ENCODE results near the gene ADCY9.
A peak's percentile ranks its signal among the peaks of the same experiment; 100 is the strongest.
"Not testable (repeated sequence)": the region's sequence is repeated elsewhere in the genome, so short reads cannot be mapped to it uniquely, and the experiment has no call there.

The ADCY9 gene

DNA sequence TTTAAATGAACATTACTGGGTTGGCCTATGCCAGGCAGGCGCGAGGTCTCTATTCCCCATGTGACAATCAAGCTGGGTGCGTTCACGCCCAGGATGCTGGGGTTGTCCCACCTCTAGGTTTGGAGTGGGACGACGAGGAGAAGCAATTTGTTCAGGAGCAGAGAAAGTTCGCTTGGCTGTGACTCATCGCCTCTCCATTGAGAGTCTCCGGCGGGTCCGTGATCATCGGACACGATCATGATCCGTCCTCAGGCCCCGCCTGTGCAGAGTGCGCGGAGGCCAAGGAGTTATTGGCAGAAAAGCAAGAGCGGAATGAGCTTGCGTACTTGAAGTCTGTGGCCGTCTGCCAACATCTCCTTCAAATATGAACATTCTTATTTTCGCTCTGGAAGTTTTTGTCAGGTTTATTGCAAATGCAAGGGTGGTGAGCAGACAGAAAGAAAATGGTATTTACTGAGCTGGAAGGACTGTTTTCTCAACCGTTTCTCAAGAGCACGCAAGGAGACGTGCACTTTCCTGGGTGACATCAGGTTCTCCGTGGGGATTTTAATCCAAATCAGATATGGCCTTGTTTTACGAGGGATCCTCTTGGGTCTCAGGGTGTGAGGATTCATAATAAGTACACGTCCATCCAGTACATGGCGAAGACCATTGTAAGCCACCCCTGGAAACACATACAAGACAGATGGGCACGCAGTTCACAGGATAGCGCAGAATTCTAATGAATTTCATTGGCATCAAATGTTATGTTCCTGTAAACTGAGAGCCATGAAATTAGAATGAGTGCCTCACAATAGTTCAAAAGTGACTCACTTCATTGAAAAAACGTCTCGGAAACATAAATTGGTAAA lies 165.7 kb downstream of the ADCY9 start:
- DNase-seq (ENCODE audit: low spot score): no peak

GRCh38 chr16:3949946-3950342 lies 166.3 kb downstream of the ADCY9 start:
- no peak for DNase-seq (ENCODE audit: low spot score)

DNA sequence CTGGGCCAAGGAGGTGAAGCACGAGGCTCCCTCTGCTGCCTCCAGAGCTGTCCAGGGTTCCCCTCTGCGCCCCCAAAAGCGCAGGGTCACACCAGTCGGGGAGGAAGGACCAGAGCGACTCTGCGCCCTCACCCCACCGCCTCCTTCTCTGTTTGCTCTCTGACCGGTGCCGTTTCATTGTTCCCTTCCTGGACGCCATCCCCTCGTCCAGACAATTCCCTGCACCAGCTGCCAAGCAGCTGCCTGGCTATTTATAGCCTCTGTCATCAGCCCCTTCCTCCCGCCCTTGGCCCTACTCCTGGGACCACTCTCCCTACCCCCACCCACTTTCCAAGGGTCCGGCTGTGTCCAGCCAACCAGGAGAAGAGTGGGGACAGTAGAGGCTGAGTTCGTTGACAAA lies 167.0 kb downstream of the ADCY9 start:
- DNase-seq (ENCODE audit: low spot score): no peak

GRCh38 chr16:3948378-3948995 lies 167.8 kb downstream of the ADCY9 start:
- no peak for DNase-seq (ENCODE audit: low spot score)

GRCh38 chr16:3946604-3947180 lies 169.6 kb downstream of the ADCY9 start:
- no peak for DNase-seq (ENCODE audit: low spot score)

GRCh38 chr16:3945751-3946603 lies 170.3 kb downstream of the ADCY9 start:
- DNase-seq (ENCODE audit: low spot score): no peak

- not testable (repeated sequence) for DNase-seq (ENCODE audit: low spot score)
Measured at GRCh38 chr16:3944457-3944856, 171.8 kb downstream of the ADCY9 start.

GRCh38 chr16:3942146-3942545 lies 174.1 kb downstream of the ADCY9 start:
- not testable (repeated sequence) for DNase-seq (ENCODE audit: low spot score)

GRCh38 chr16:3938843-3939624 lies 177.2 kb downstream of the ADCY9 start:
- peak; percentile 83 for DNase-seq (ENCODE audit: low spot score)

DNA sequence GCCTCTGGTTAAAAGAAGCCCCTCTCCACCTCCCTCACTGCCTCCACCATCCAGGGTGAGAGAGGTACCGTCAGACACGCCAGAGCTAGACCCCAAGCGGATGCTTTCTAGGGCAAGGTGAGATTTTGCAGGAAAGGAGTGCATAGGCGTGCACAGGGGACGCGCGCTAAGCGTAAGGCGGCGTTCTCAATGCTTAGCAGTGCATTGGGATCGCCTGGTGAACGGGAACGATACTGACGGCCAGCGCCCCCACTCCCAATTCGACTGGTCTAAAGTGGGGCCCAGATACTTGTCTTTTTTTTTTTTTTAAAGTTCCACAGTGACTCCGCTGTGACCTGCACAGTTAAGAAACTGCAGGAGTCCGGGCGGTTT lies 177.8 kb downstream of the ADCY9 start:
- DNase-seq (ENCODE audit: low spot score): no peak

- DNase-seq (ENCODE audit: low spot score): no peak
Measured at GRCh38 chr16:3937066-3937875, 179.0 kb downstream of the ADCY9 start.

DNA sequence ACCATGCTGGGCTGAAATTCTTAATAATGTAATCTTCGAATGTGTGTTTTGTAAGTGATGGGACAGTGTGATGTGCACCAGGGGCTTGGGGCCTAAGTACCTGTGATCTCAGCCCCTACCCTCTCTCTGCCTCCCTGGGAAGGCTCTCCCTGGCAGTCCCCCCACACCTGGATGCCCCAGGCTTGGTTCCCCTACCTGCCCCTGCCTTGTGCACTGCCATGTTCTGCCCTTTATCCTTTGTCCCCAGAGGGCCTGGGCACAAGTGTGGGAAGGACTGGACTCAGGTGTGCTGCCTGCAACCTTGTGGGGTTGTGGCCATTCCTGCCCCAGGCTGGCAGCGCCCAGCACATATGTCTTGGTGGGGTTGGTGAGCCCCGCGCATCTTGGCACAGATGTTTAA lies 180.3 kb downstream of the ADCY9 start:
- no peak for DNase-seq (ENCODE audit: low spot score)

DNA sequence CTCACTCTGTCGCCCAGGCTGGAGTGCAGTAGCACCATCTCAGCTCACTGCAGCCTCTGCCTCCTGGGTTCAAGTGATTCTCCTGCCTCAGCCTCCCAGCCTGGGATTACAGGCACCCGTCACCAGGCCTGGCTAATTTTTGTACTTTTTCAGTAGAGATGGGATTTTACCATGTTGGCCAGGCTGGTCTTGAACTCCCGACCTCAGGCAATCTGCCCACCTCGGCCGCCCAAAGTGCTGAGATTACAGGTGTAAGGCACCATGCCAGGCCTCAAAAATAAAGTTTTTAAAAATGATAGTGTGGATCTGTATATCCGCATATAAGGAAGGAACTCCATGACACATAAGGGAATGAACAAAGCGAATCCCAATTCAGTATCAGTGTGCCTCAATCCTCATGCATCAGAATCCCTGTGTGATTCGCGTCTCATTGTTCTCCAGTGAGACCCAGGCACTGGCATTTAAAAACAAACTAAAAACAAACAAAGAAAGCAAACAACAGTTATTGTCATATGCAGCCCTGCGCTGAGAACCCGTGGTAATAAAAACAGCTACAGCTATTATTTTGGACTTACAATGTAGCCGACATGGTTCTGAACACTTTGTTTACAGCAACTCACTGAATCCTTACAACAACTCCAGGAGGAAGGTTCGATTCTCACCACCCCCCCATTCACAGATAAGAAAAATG lies 181.6 kb downstream of the ADCY9 start:
- DNase-seq (ENCODE audit: low spot score): no peak

GRCh38 chr16:3927147-3927546 lies 189.1 kb downstream of the ADCY9 start:
- not testable (repeated sequence) for DNase-seq (ENCODE audit: low spot score)

- no peak for DNase-seq (ENCODE audit: low spot score)
Measured at GRCh38 chr16:3924763-3925162, 191.5 kb downstream of the ADCY9 start.

DNA sequence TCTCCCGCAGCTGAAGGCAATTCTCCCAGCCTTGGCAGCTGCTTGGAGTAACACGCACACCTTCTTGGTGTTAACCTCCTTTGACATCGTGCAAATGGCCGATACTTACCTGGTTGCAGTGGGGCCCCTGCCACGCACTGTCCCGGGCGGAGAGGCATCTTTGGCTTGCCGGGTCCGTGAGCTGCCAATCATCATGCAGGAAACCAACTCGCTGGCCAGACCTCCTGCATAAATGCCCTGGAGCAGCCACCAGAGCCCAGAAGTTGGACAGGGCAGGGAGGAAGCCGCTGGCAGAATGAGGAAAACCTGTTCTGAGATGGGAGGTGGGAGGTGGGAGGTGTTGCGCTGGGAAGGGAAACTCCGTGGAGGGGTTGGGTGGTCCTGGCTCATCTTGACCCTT lies 194.0 kb downstream of the ADCY9 start:
- no peak for DNase-seq (ENCODE audit: low spot score)

DNA sequence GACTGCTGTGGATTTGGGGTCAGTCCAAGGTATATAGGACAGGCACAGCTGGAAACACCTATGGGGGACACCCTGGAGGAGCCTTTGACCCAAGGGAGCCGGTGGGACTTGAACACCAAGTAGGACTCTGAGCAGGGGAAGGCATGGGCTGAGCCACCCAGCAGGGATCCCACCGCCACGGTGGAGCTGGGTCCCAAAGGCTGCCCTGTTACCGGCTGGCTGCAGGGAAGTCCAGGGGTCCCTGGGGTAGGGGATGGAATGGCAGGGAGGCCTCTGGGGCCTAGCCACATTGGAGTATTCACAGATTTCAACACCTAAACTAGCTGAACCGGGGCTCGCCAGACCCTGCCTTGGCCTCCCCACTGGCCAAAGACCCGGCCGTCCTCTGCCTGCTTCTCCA lies 196.0 kb downstream of the ADCY9 start:
- no peak for DNase-seq (ENCODE audit: low spot score)

- no peak for DNase-seq (ENCODE audit: low spot score)
Measured at GRCh38 chr16:3919413-3919812, 196.8 kb downstream of the ADCY9 start.

- DNase-seq (ENCODE audit: low spot score): no peak
Measured at GRCh38 chr16:3915426-3916260, 200.6 kb downstream of the ADCY9 start.

Measured in HuH-7.5 (cell line).